ENCODE results near the gene FOXP1. TPM values are rescaled to one million over a fixed set of nuclear protein-coding genes. Genes with fewer than 3 reads are reported as not detected.

Gene FOXP1
- total and polyA plus RNA-seq, 2 of the 8 experiments (the other 6 are each of a cell fraction or from before 2014, with no cell fraction given), result 13.9 to 25.4 TPM

GRCh38 chr3:71447197-71447596 lies 136.3 kb downstream of the FOXP1 start:
- POLR2A ChIA-PET (ENCODE audit: partially characterized antibody), result no interaction called here
- H3K27ac ChIP-seq (ENCODE audit: low read depth, low read length), result no peak overlapping the region

More at GRCh38 chr3:71447197-71447596, 136.3 kb downstream of the FOXP1 start:
- peak overlapping the region; percentile 22 for H4K91ac ChIP-seq (replicated peaks; ENCODE audit: insufficient read length, low read length)
- no peak for FAIRE-seq
- no peaks in the 10 kb centered on the region for H3K36me3 ChIP-seq (ENCODE audit: control insufficient read depth in 2 of 4, insufficient read depth in 4 of 4, low read length in 3 of 4)
- H3K18ac ChIP-seq (ENCODE audit: extremely low read depth, low read length), result no peak overlapping the region
- H3K14ac ChIP-seq (ENCODE audit: insufficient read length), result no peak overlapping the region
- no peak overlapping the region for H2BK120ac ChIP-seq (replicated peaks; ENCODE audit: low read depth, low read length)
- H3K23ac ChIP-seq (ENCODE audit: insufficient read length), result no peak overlapping the region
- H3K4me3 ChIP-seq (ENCODE audit: extremely low read depth in 1 of 4, insufficient read depth in 2 of 4, low read depth in 3 of 4, low read length in 4 of 4), result no peak overlapping the region
- WGBS, 2 experiments (ENCODE audit: extremely low coverage in 1 of 2, insufficient coverage in 1 of 2, insufficient read length in 1 of 2, insufficient replicate concordance in 2 of 2, low coverage in 1 of 2, low lambda C conversion rate in 2 of 2, missing lambda C conversion rate in 1 of 2), result 94% methylated on average over 2 of the region's 2 CpGs; no CpG with 5 or more reads in 1 of the 2 experiments
- no peak overlapping the region for H2BK12ac ChIP-seq (ENCODE audit: low read depth, low read length)
- H2BK15ac ChIP-seq (ENCODE audit: low read length), result no peak overlapping the region
- peaks cover 0 to 4% (median 1%) of the 10 kb centered on the region in 4 experiments; a peak in 2 of 7 replicates for H3K4me1 ChIP-seq (replicated peaks in 1 of 4; ENCODE audit: control insufficient read depth in 3 of 4, insufficient read depth in 4 of 4, low read length in 3 of 4)
- no peak overlapping the region for H3K4me2 ChIP-seq (ENCODE audit: insufficient read depth in 1 of 2, low read depth in 2 of 2, low read length in 2 of 2)
- H4K8ac ChIP-seq (ENCODE audit: extremely low read depth, insufficient read depth, low read length), result no peak overlapping the region
- H4K5ac ChIP-seq (ENCODE audit: insufficient read length, low read depth, low read length), result no peak overlapping the region
- no peak for TF ChIP-seq SIN3A (conservative IDR thresholded peaks at IDR 0.05 in 1 of 2, IDR thresholded peaks at IDR 0.05 in 1 of 2; ENCODE audit: low read depth in 1 of 2, low read length in 2 of 2)
- no peak for TF ChIP-seq CHD2 (IDR thresholded peaks at IDR 0.05; ENCODE audit: low read length)
- TF ChIP-seq ASH2L (IDR thresholded peaks at IDR 0.05; ENCODE audit: low read length), result no peak
- TF ChIP-seq YY1 (IDR thresholded peaks at IDR 0.05; ENCODE audit: low read depth, low read length), result no peak
- no peak for TF ChIP-seq E2F6 (IDR thresholded peaks at IDR 0.05)
- no peak for TF ChIP-seq TAF1 (IDR thresholded peaks at IDR 0.05; ENCODE audit: low read depth, low read length)
- no peak for TF ChIP-seq KDM5A (IDR thresholded peaks at IDR 0.05; ENCODE audit: low read length)
- TF ChIP-seq BCL11A (IDR thresholded peaks at IDR 0.05; ENCODE audit: low read depth in 2 of 2, low read length in 2 of 2), result no peak
- TF ChIP-seq MAFK (IDR thresholded peaks at IDR 0.05; ENCODE audit: low read depth, low read length), result no peak
- no peak for TF ChIP-seq RFX5 (IDR thresholded peaks at IDR 0.05; ENCODE audit: borderline replicate concordance, low read depth, low read length)
- H3K79me1 ChIP-seq (ENCODE audit: low read depth, low read length), result no peaks in the 10 kb centered on the region
- H2AFZ ChIP-seq (ENCODE audit: low read length), result no peak overlapping the region
- no peaks in the 10 kb centered on the region for H3K27me3 ChIP-seq (replicated peaks in 1 of 4; ENCODE audit: control insufficient read depth in 3 of 4, extremely low read depth in 1 of 4, insufficient read depth in 3 of 4, low read length in 3 of 4)
- CTCF ChIA-PET (ENCODE audit: partially characterized antibody), result interaction anchor here (1.2 to 1.3 kb wide), 2 partner anchors 50 to 234 kb away, joined by 4 to 6 read pairs; no protein-coding TSS in a partner anchor
- H4K20me1 ChIP-seq (replicated peaks in 1 of 2; ENCODE audit: control insufficient read depth in 1 of 2, insufficient read depth in 2 of 2, low read length in 2 of 2), result no peaks in the 10 kb centered on the region
- H3K9ac ChIP-seq (replicated peaks in 1 of 4; ENCODE audit: extremely low read depth in 1 of 4, low read depth in 3 of 4, low read length in 3 of 4), result no peak overlapping the region
- H3K23me2 ChIP-seq (ENCODE audit: low read depth, low read length), result no peaks in the 10 kb centered on the region
- no peak overlapping the region for H2BK5ac ChIP-seq (ENCODE audit: low read depth, low read length)
- H2BK20ac ChIP-seq (ENCODE audit: low read length), result no peak overlapping the region
- no peak overlapping the region for H3K56ac ChIP-seq (replicated peaks; ENCODE audit: insufficient read length, low read depth, low read length)
- no peak overlapping the region for H3K4ac ChIP-seq (replicated peaks; ENCODE audit: insufficient read length, low read depth, low read length)
- H3K79me2 ChIP-seq (ENCODE audit: control insufficient read depth in 1 of 2, insufficient read depth in 2 of 2, low read length in 2 of 2), result no peaks in the 10 kb centered on the region
- no peaks in the 10 kb centered on the region for H3K9me3 ChIP-seq (ENCODE audit: insufficient read depth in 2 of 2, low read depth in 1 of 2, low read length in 1 of 2)
- DNase-seq (ENCODE audit: low read depth in 1 of 2, low spot score in 2 of 2), result no peak
- H2AK5ac ChIP-seq (ENCODE audit: low read depth, low read length), result no peak overlapping the region

Measured in H1 (cell line).